ENCODE data around the gene TMEM256. TPM values are rescaled to one million over a fixed set of nuclear protein-coding genes. Genes with fewer than 3 reads are reported as not detected.

The TMEM256 gene
- total and polyA plus RNA-seq, 9 of the 15 experiments (the other 6 are each of a cell fraction or from before 2014, with no cell fraction given), result 43.4 to 177 (median 68.5) TPM

DNA sequence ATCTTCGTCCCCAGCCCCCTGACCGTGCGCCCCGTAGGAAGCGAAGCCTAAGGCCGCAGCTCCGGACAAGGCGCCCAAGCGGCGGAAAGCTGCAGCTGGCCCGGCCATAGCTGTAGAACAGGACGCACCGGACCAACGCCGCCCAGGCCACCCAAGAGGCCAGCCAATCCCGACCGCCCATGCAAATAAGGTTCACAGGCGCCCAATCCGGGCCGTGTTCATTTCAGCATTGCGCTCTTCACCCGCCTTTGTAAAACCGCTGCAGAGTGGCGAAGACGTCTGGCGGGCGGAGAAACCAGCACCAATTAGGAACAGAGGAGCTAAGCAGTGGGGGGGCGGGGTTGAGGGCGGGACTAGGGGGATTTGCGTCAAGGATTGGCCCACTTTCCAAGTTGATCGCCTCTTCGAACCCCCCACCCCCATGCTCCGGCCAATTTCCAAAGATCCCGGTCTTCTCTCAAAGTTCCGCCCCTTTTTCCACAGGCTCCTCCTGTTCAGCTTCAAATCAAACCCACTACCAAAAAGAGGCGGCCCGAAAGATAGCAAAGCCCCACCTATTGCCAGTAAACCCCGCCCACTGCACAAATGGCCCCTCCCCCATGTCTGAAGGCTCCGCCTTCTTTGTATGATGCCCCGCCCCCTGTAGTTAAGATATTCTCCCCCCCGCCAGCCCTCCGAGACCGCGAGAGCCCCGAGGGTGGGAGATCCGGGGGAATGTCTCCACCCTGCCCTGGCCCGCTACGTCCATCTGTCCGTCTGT lies at the start of gene TMEM256 (continued):
- no peak for TF ChIP-seq ARID3A (IDR thresholded peaks at IDR 0.05; ENCODE audit: borderline replicate concordance, low read depth, low read length)
- no peak for TF ChIP-seq SIRT6 (IDR thresholded peaks at IDR 0.05; ENCODE audit: low read depth, low read length)
- TF ChIP-seq C11orf30 (IDR thresholded peaks at IDR 0.05; ENCODE audit: low read depth), result peak; percentile 85
- TF ChIP-seq, protein P1, sequence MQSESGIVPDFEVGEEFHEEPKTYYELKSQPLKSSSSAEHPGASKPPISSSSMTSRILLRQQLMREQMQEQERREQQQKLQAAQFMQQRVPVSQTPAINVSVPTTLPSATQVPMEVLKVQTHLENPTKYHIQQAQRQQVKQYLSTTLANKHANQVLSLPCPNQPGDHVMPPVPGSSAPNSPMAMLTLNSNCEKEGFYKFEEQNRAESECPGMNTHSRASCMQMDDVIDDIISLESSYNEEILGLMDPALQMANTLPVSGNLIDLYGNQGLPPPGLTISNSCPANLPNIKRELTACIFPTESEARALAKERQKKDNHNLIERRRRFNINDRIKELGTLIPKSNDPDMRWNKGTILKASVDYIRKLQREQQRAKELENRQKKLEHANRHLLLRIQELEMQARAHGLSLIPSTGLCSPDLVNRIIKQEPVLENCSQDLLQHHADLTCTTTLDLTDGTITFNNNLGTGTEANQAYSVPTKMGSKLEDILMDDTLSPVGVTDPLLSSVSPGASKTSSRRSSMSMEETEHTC (IDR thresholded peaks at IDR 0.05), result no peak
- TF ChIP-seq SIN3A (IDR thresholded peaks at IDR 0.05; ENCODE audit: borderline replicate concordance in 2 of 2, control insufficient read depth in 1 of 2, low read depth in 2 of 2, low read length in 2 of 2), result peak; percentile 63 to 66; a peak in 1 of 4 replicates
- no peak for TF ChIP-seq ZNF280A (IDR thresholded peaks at IDR 0.05; ENCODE audit: low read depth, partially characterized antibody)
- TF ChIP-seq, protein P2, sequence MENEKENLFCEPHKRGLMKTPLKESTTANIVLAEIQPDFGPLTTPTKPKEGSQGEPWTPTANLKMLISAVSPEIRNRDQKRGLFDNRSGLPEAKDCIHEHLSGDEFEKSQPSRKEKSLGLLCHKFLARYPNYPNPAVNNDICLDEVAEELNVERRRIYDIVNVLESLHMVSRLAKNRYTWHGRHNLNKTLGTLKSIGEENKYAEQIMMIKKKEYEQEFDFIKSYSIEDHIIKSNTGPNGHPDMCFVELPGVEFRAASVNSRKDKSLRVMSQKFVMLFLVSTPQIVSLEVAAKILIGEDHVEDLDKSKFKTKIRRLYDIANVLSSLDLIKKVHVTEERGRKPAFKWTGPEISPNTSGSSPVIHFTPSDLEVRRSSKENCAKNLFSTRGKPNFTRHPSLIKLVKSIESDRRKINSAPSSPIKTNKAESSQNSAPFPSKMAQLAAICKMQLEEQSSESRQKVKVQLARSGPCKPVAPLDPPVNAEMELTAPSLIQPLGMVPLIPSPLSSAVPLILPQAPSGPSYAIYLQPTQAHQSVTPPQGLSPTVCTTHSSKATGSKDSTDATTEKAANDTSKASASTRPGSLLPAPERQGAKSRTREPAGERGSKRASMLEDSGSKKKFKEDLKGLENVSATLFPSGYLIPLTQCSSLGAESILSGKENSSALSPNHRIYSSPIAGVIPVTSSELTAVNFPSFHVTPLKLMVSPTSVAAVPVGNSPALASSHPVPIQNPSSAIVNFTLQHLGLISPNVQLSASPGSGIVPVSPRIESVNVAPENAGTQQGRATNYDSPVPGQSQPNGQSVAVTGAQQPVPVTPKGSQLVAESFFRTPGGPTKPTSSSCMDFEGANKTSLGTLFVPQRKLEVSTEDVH (IDR thresholded peaks at IDR 0.05; ENCODE audit: low read depth, partially characterized antibody), result no peak
- TF ChIP-seq, protein P3, sequence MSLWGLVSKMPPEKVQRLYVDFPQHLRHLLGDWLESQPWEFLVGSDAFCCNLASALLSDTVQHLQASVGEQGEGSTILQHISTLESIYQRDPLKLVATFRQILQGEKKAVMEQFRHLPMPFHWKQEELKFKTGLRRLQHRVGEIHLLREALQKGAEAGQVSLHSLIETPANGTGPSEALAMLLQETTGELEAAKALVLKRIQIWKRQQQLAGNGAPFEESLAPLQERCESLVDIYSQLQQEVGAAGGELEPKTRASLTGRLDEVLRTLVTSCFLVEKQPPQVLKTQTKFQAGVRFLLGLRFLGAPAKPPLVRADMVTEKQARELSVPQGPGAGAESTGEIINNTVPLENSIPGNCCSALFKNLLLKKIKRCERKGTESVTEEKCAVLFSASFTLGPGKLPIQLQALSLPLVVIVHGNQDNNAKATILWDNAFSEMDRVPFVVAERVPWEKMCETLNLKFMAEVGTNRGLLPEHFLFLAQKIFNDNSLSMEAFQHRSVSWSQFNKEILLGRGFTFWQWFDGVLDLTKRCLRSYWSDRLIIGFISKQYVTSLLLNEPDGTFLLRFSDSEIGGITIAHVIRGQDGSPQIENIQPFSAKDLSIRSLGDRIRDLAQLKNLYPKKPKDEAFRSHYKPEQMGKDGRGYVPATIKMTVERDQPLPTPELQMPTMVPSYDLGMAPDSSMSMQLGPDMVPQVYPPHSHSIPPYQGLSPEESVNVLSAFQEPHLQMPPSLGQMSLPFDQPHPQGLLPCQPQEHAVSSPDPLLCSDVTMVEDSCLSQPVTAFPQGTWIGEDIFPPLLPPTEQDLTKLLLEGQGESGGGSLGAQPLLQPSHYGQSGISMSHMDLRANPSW (CRISPR knock-in tag; IDR thresholded peaks at IDR 0.05), result no peak
- TF ChIP-seq PREB (CRISPR knock-in tag; IDR thresholded peaks at IDR 0.05), result no peak
- TF ChIP-seq TBP (optimal IDR thresholded peaks at IDR 0.05; ENCODE audit: low read depth, low read length), result peak; percentile 90
- TF ChIP-seq PHF8 (IDR thresholded peaks at IDR 0.05; ENCODE audit: borderline replicate concordance, low read length), result peak; percentile 78
- TF ChIP-seq MAZ (CRISPR knock-in tag; conservative IDR thresholded peaks at IDR 0.05 in 1 of 2, IDR thresholded peaks at IDR 0.05 in 1 of 2), result peak in 1 of 2 experiments; percentile 43; a peak in 3 of 4 replicates
